HG03175 (cell line): ENCODE results near the gene SMIM45.

Experiments used
- ATAC-seq: cut with Tn5 transposase; IDR thresholded peaks from one replicate; pipeline ENCODE4 v1.9.1; 2021; ENCODE audit warnings: mild to moderate bottlenecking, moderate library complexity; ENCODE audit not compliant: unreplicated experiment

SMIM45 gene

GRCh38 chr22:41966607-41967240, 14.8 kb downstream of the SMIM45 start:
- ATAC-seq: no peak

- no peak for ATAC-seq
Observed at GRCh38 chr22:41968601-41969000, 16.7 kb downstream of the SMIM45 start.

GRCh38 chr22:41969110-41969646, 17.2 kb downstream of the SMIM45 start, which contains the start of gene SEPTIN3:
TSS of gene SEPTIN3 (plus strand) at chr22:41969443. CDS start at chr22:41971493, 2,050 bp downstream.
- ATAC-seq: no peak

- no peak for ATAC-seq
Observed at GRCh38 chr22:41970601-41971000, 18.7 kb downstream of the SMIM45 start.

GRCh38 chr22:41971431-41971830, 19.5 kb downstream of the SMIM45 start:
- ATAC-seq: no peak

- no peak for ATAC-seq
Observed at GRCh38 chr22:41974691-41975290, 22.8 kb downstream of the SMIM45 start.

GRCh38 chr22:41975299-41976069, 23.5 kb downstream of the SMIM45 start:
- no peak for ATAC-seq

GRCh38 chr22:41976070-41976901, 24.3 kb downstream of the SMIM45 start:
- no peak for ATAC-seq

- no peak for ATAC-seq
Observed at GRCh38 chr22:41976961-41977566, 25.1 kb downstream of the SMIM45 start.

GRCh38 chr22:41978732-41979131, 26.8 kb downstream of the SMIM45 start:
- no peak for ATAC-seq

GRCh38 chr22:41979423-41980250, 27.7 kb downstream of the SMIM45 start:
- no peak for ATAC-seq

GRCh38 chr22:41982865-41983264, 30.9 kb downstream of the SMIM45 start:
- no peak for ATAC-seq

- ATAC-seq: no peak
Observed at GRCh38 chr22:41983513-41984405, 31.8 kb downstream of the SMIM45 start.

GRCh38 chr22:41987276-41987675, 35.3 kb downstream of the SMIM45 start:
- ATAC-seq: no peak

GRCh38 chr22:41989246-41989645, 37.3 kb downstream of the SMIM45 start:
- ATAC-seq: no peak

GRCh38 chr22:41991111-41991510, 39.2 kb downstream of the SMIM45 start:
- ATAC-seq: no peak

GRCh38 chr22:41992496-41992895, 40.5 kb downstream of the SMIM45 start:
- ATAC-seq: no peak

- no peak for ATAC-seq
Observed at GRCh38 chr22:41995211-41995610, 43.3 kb downstream of the SMIM45 start.

- ATAC-seq: no peak
Observed at GRCh38 chr22:41996826-41997225, 44.9 kb downstream of the SMIM45 start.
